ENCODE results near the gene UBE2I. TPM values are rescaled to one million over a fixed set of nuclear protein-coding genes. Genes with fewer than 3 reads are reported as not detected.

UBE2I gene
- total RNA-seq, 1 donor from 2014 or later = 57.2 TPM

Other genes with a start within 250 kb of the UBE2I start
- gene SSTR5, start 236.9 kb upstream of the UBE2I start, total RNA-seq = 0.29 and 1.6 TPM in 2 replicates
- not detected in 2 replicates for gene C1QTNF8, start 213.4 kb upstream of the UBE2I start, total RNA-seq
- 0.16 and 0.21 TPM in 2 replicates for gene CACNA1H, start 156.5 kb upstream of the UBE2I start, total RNA-seq
- not detected in 2 replicates for gene TPSG1, start 84.4 kb upstream of the UBE2I start, total RNA-seq
- gene TPSB2, start 79.5 kb upstream of the UBE2I start, total RNA-seq = not detected in 2 replicates
- gene TPSAB1, start 68.9 kb upstream of the UBE2I start, total RNA-seq = not detected in 2 replicates
- not detected in 2 replicates for gene TPSD1, start 53.6 kb upstream of the UBE2I start, total RNA-seq
- 3.6 and 7.1 TPM in 2 replicates for gene BAIAP3, start 24.0 kb downstream of the UBE2I start, total RNA-seq
- gene TSR3, start 42.2 kb downstream of the UBE2I start, total RNA-seq = 112 and 115 TPM in 2 replicates
- 57.0 and 63.7 TPM in 2 replicates for gene GNPTG, start 42.3 kb downstream of the UBE2I start, total RNA-seq
- 9.8 and 18.9 TPM in 2 replicates for gene UNKL, start 105.1 kb downstream of the UBE2I start, total RNA-seq
- gene UQCC4, start 111.1 kb downstream of the UBE2I start, total RNA-seq = 17.0 and 21.4 TPM in 2 replicates
- gene PERCC1, start 121.4 kb downstream of the UBE2I start, total RNA-seq = not detected in 2 replicates
- gene CCDC154, start 134.9 kb downstream of the UBE2I start, total RNA-seq = 0.19 and 0.21 TPM in 2 replicates
- 70.0 and 70.7 TPM in 2 replicates for gene CLCN7, start 165.4 kb downstream of the UBE2I start, total RNA-seq
- not detected in 2 replicates for gene PTX4, start 179.3 kb downstream of the UBE2I start, total RNA-seq
- gene TELO2, start 183.7 kb downstream of the UBE2I start, total RNA-seq = 17.5 and 21.3 TPM in 2 replicates
- gene TMEM204, start 224.0 kb downstream of the UBE2I start, total RNA-seq = 0.45 TPM in 1 of 2 replicates, not detected in the other

All from myocyte (in vitro differentiated cells).